ENCODE measurements around the gene RAD21L1.

Gene RAD21L1

GRCh38 chr20:1298888-1299511, 73.2 kb downstream of the RAD21L1 start:
- no peak overlapping the region for H3K4me3 ChIP-seq (ENCODE audit: low read length)
- no peaks in the 10 kb centered on the region for H3K27me3 ChIP-seq (ENCODE audit: control insufficient read depth, low read length)
- H3F3A ChIP-seq (ENCODE audit: control insufficient read depth, insufficient read depth) = peaks cover 2% of the 10 kb centered on the region; the same call in 1 of the 2 replicates
- H3K9me3 ChIP-seq (ENCODE audit: control insufficient read depth, insufficient read depth, low read length) = no peaks in the 10 kb centered on the region
- no peak overlapping the region for H3K4me2 ChIP-seq (ENCODE audit: low read length)
- no peaks in the 10 kb centered on the region for H4K20me1 ChIP-seq (ENCODE audit: control insufficient read depth, insufficient read depth, low read depth, low read length)
- TF ChIP-seq EZH2phosphoT487 (IDR thresholded peaks at IDR 0.05; ENCODE audit: borderline replicate concordance, low read length) (no peak), CTCF (IDR thresholded peaks at IDR 0.05; ENCODE audit: low read depth, low read length, poor library complexity, severe bottlenecking) (no peak)
- H3K36me3 ChIP-seq (ENCODE audit: control insufficient read depth, low read length) = no peaks in the 10 kb centered on the region
- H3K9me2 ChIP-seq (replicated peaks; ENCODE audit: control insufficient read depth, low read length) = no peaks in the 10 kb centered on the region
- no peaks in the 10 kb centered on the region for H3K79me2 ChIP-seq (ENCODE audit: control insufficient read depth, low read length)
- no peaks in the 10 kb centered on the region for H3K4me1 ChIP-seq (ENCODE audit: control insufficient read depth, low read length)
- no peak overlapping the region for H3K27ac ChIP-seq (ENCODE audit: low read depth, low read length)

GRCh38 chr20:1299522-1299921, 73.7 kb downstream of the RAD21L1 start:
- Histone ChIP-seq H3K9me2 (replicated peaks; ENCODE audit: control insufficient read depth, low read length) (no peaks in the 10 kb centered on the region), H3F3A (ENCODE audit: control insufficient read depth, insufficient read depth) (peaks cover 2% of the 10 kb centered on the region; the same call in 1 of the 2 replicates), H3K27me3 (ENCODE audit: control insufficient read depth, low read length) (no peaks in the 10 kb centered on the region), H3K4me2 (ENCODE audit: low read length) (no peak overlapping the region), H3K36me3 (ENCODE audit: control insufficient read depth, low read length) (no peaks in the 10 kb centered on the region), H3K9me3 (ENCODE audit: control insufficient read depth, insufficient read depth, low read length) (no peaks in the 10 kb centered on the region), H3K27ac (ENCODE audit: low read depth, low read length) (no peak overlapping the region), H3K4me3 (ENCODE audit: low read length) (no peak overlapping the region), H3K79me2 (ENCODE audit: control insufficient read depth, low read length) (no peaks in the 10 kb centered on the region), H4K20me1 (ENCODE audit: control insufficient read depth, insufficient read depth, low read depth, low read length) (no peaks in the 10 kb centered on the region), H3K4me1 (ENCODE audit: control insufficient read depth, low read length) (no peaks in the 10 kb centered on the region)
- TF ChIP-seq CTCF (IDR thresholded peaks at IDR 0.05; ENCODE audit: low read depth, low read length, poor library complexity, severe bottlenecking) (peak; percentile 60), EZH2phosphoT487 (IDR thresholded peaks at IDR 0.05; ENCODE audit: borderline replicate concordance, low read length) (no peak)

GRCh38 chr20:1300083-1300840, 74.4 kb downstream of the RAD21L1 start:
- Histone ChIP-seq H3K9me2 (replicated peaks; ENCODE audit: control insufficient read depth, low read length) (no peaks in the 10 kb centered on the region), H3K9me3 (ENCODE audit: control insufficient read depth, insufficient read depth, low read length) (no peaks in the 10 kb centered on the region), H3F3A (ENCODE audit: control insufficient read depth, insufficient read depth) (peaks cover 2% of the 10 kb centered on the region; the same call in 1 of the 2 replicates), H3K4me1 (ENCODE audit: control insufficient read depth, low read length) (no peaks in the 10 kb centered on the region), H3K36me3 (ENCODE audit: control insufficient read depth, low read length) (no peaks in the 10 kb centered on the region), H3K27ac (ENCODE audit: low read depth, low read length) (no peak overlapping the region), H3K4me2 (ENCODE audit: low read length) (no peak overlapping the region), H3K4me3 (ENCODE audit: low read length) (no peak overlapping the region), H4K20me1 (ENCODE audit: control insufficient read depth, insufficient read depth, low read depth, low read length) (no peaks in the 10 kb centered on the region), H3K27me3 (ENCODE audit: control insufficient read depth, low read length) (no peaks in the 10 kb centered on the region), H3K79me2 (ENCODE audit: control insufficient read depth, low read length) (no peaks in the 10 kb centered on the region)
- TF ChIP-seq CTCF (IDR thresholded peaks at IDR 0.05; ENCODE audit: low read depth, low read length, poor library complexity, severe bottlenecking) (no peak), EZH2phosphoT487 (IDR thresholded peaks at IDR 0.05; ENCODE audit: borderline replicate concordance, low read length) (no peak)

Data from DOHH2 (cell line).